DND-41 (cell line): ENCODE data around the gene PFKFB1.

Experiments used
- CTCF ChIP-seq: IDR thresholded peaks from 2 replicates; pipeline ENCODE4 v1.5.1; 2012; ENCODE audit warnings: borderline replicate concordance, low read length, moderate library complexity, mild to moderate bottlenecking; ENCODE audit not compliant: poor library complexity, severe bottlenecking; ENCODE audit errors: extremely low read depth
- EZH2 ChIP-seq: IDR thresholded peaks from 3 replicates; pipeline ENCODE4 v1.6.1; 2012; ENCODE audit warnings: borderline replicate concordance, low read depth, mild to moderate bottlenecking, moderate library complexity, low read length, inconsistent platforms; ENCODE audit not compliant: severe bottlenecking

- TF ChIP-seq CTCF, result no peak
- no peak for TF ChIP-seq EZH2
Observed at GRCh38 chrX:54950730-54951375, 43.1 kb downstream of the PFKFB1 start.
